H9 (cell line): ENCODE measurements around the gene WDR54. TPM values are rescaled to one million over a fixed set of nuclear protein-coding genes. Genes with fewer than 3 reads are reported as not detected.
A peak's percentile ranks its signal among the peaks of the same experiment; 100 is the strongest.

ENCODE experiments used
- DNase-seq: peaks from one replicate; pipeline ENCODE4 v3.0.0-alpha.2; 2017
- H2AFZ ChIP-seq: one replicate; pipeline ENCODE4 v1.6.1; 2013; ENCODE audit warnings: mild to moderate bottlenecking, low read length, control low read depth, moderate library complexity
- H2AK5ac ChIP-seq: 2 replicates; pipeline ENCODE4 v1.6.1; 2013; ENCODE audit warnings: low read length, control low read depth, mixed read lengths; ENCODE audit not compliant: insufficient read length
- H2BK120ac ChIP-seq: one replicate; pipeline ENCODE4 v1.6.1; 2013; ENCODE audit warnings: low read depth, mild to moderate bottlenecking, low read length, control low read depth, inconsistent platforms; ENCODE audit not compliant: poor library complexity, severe bottlenecking
- H2BK12ac ChIP-seq: 2 replicates; pipeline ENCODE4 v1.6.1; 2013; ENCODE audit warnings: low read length, control low read depth, mixed read lengths, low read depth; ENCODE audit not compliant: insufficient read length
- H2BK15ac ChIP-seq: 2 replicates; pipeline ENCODE4 v1.6.1; 2013; ENCODE audit warnings: low read depth, low read length, control low read depth
- H2BK20ac ChIP-seq: one replicate; pipeline ENCODE4 v1.6.1; 2013; ENCODE audit warnings: low read depth, mild to moderate bottlenecking, low read length, control low read depth, inconsistent platforms; ENCODE audit not compliant: poor library complexity, severe bottlenecking
- H2BK5ac ChIP-seq: 2 replicates; pipeline ENCODE4 v1.6.1; 2013; ENCODE audit warnings: low read length, control low read depth, mixed read lengths; ENCODE audit not compliant: insufficient read length
- H3K14ac ChIP-seq: 2 replicates; pipeline ENCODE4 v1.6.1; 2013; ENCODE audit warnings: low read length, control low read depth; ENCODE audit not compliant: insufficient read depth
- H3K18ac ChIP-seq: 2 replicates; pipeline ENCODE4 v1.6.1; 2013; ENCODE audit warnings: low read depth, mild to moderate bottlenecking, mixed read lengths, low read length, control low read depth; ENCODE audit not compliant: insufficient read length
- H3K23ac ChIP-seq: 2 replicates; pipeline ENCODE4 v1.6.1; 2013; ENCODE audit warnings: low read length, control low read depth, mixed read lengths, low read depth; ENCODE audit not compliant: insufficient read length
- H3K23me2 ChIP-seq: 2 replicates; pipeline ENCODE4 v1.6.1; 2013; ENCODE audit warnings: low read depth, mild to moderate bottlenecking, mixed read lengths, low read length, control low read depth; ENCODE audit not compliant: insufficient read length, poor library complexity, severe bottlenecking
- H3K27ac ChIP-seq: 2 replicates; pipeline ENCODE4 v1.5.1; 2013; ENCODE audit warnings: low read length, control low read depth, mixed read lengths, low read depth; ENCODE audit not compliant: insufficient read length
- H3K27me3 ChIP-seq: 2 replicates; pipeline ENCODE4 v1.6.1; 2013; ENCODE audit warnings: low read length, control low read depth, inconsistent platforms; ENCODE audit not compliant: insufficient read depth
- H3K4ac ChIP-seq: 2 replicates; pipeline ENCODE4 v1.6.1; 2013; ENCODE audit warnings: low read depth, mild to moderate bottlenecking, control low read depth, inconsistent platforms, low read length, moderate library complexity
- H3K4me1 ChIP-seq: 2 replicates; pipeline ENCODE4 v1.6.1; 2013; ENCODE audit warnings: low read length, control low read depth, inconsistent platforms; ENCODE audit not compliant: insufficient read depth
- H3K4me2 ChIP-seq: 2 replicates; pipeline ENCODE4 v1.6.1; 2013; ENCODE audit warnings: low read length, control low read depth, mixed read lengths; ENCODE audit not compliant: insufficient read length, insufficient read depth
- H3K56ac ChIP-seq: 2 replicates; pipeline ENCODE4 v1.6.1; 2013; ENCODE audit warnings: low read depth, mild to moderate bottlenecking, mixed read lengths, low read length, control low read depth; ENCODE audit not compliant: insufficient read length
- H3K79me1 ChIP-seq: 2 replicates; pipeline ENCODE4 v1.6.1; 2013; ENCODE audit warnings: low read depth, mild to moderate bottlenecking, moderate library complexity, low read length, control low read depth, inconsistent platforms; ENCODE audit not compliant: insufficient read depth, poor library complexity, severe bottlenecking
- H3K79me2 ChIP-seq: 2 replicates; pipeline ENCODE4 v1.6.1; 2013; ENCODE audit warnings: low read length, control low read depth, inconsistent platforms; ENCODE audit not compliant: insufficient read depth
- H3K9ac ChIP-seq: 2 replicates; pipeline ENCODE4 v1.6.1; 2013; ENCODE audit warnings: low read length, control low read depth, mixed read lengths; ENCODE audit not compliant: insufficient read length; ENCODE audit errors: extremely low read depth
- H3K9me3 ChIP-seq: one replicate; pipeline ENCODE4 v1.6.1; 2013; ENCODE audit warnings: low read depth, low read length, inconsistent platforms; ENCODE audit not compliant: control insufficient read depth
- H3T11ph ChIP-seq: one replicate; pipeline ENCODE4 v1.6.1; 2013; ENCODE audit warnings: mild to moderate bottlenecking, low read length, control low read depth, inconsistent platforms
- H4K20me1 ChIP-seq: one replicate; pipeline ENCODE4 v1.6.1; 2013; ENCODE audit not compliant: control insufficient read depth, insufficient read length, insufficient read depth
- H4K5ac ChIP-seq: 2 replicates; pipeline ENCODE4 v1.6.1; 2013; ENCODE audit warnings: low read depth, mild to moderate bottlenecking, mixed read lengths, low read length, control low read depth; ENCODE audit not compliant: insufficient read length
- H4K8ac ChIP-seq: replicated peaks from 2 replicates; pipeline ENCODE4 v1.6.1; 2013; ENCODE audit warnings: low read length, control low read depth, mixed read lengths, low read depth; ENCODE audit not compliant: insufficient read length
- H4K91ac ChIP-seq: 2 replicates; pipeline ENCODE4 v1.6.1; 2013; ENCODE audit warnings: low read depth, mild to moderate bottlenecking, moderate library complexity, mixed read lengths, low read length, control low read depth; ENCODE audit not compliant: insufficient read length
- H3K27ac Mint-ChIP-seq, 3 experiments: 2 replicates in 2 of 3; 3 replicates in 1 of 3; pipeline ENCODE4 v1.8.0; 2020 to 2021; ENCODE audit warnings: mixed read lengths in 3 of 3, mild to moderate bottlenecking in 1 of 3, moderate library complexity in 1 of 3
- H3K27me3 Mint-ChIP-seq: 2 replicates; pipeline ENCODE4 v1.8.0; 2021; ENCODE audit warnings: low read depth, mild to moderate bottlenecking, moderate library complexity, mixed read lengths
- H3K36me3 Mint-ChIP-seq, 3 experiments: 2 replicates in 2 of 3; 3 replicates in 1 of 3; pipeline ENCODE4 v1.8.0; 2020 to 2021; ENCODE audit warnings: low read depth in 3 of 3, mixed read lengths in 3 of 3; ENCODE audit not compliant: insufficient read depth in 1 of 3
- H3K4me1 Mint-ChIP-seq, 2 experiments: 2 replicates each; pipeline ENCODE4 v1.8.0; 2020; ENCODE audit warnings: mixed read lengths in 2 of 2
- H3K4me3 Mint-ChIP-seq, 2 experiments: 2 replicates in 1 of 2; 3 replicates in 1 of 2; pipeline ENCODE4 v1.8.0; 2020 to 2021; ENCODE audit warnings: mild to moderate bottlenecking in 2 of 2, mixed read lengths in 2 of 2, moderate library complexity in 1 of 2
- H3K9me3 Mint-ChIP-seq, 2 experiments: 2 replicates in 1 of 2; 3 replicates in 1 of 2; pipeline ENCODE4 v1.8.0; 2020; ENCODE audit warnings: mild to moderate bottlenecking in 2 of 2, mixed read lengths in 2 of 2, moderate library complexity in 1 of 2
- CTCF ChIP-seq: fragments of 200-600 bp; sonication (generic); conservative IDR thresholded peaks from 3 replicates; pipeline ENCODE4 v1.8.0; 2021; ENCODE audit warnings: antibody characterized with exemption, mild to moderate bottlenecking
- WGBS: extraction: QIAGEN DNeasy Blood & Tissue Kit; methylation state at CpG from one replicate; pipeline ENCODE4 v1.1.7; 2013; ENCODE audit warnings: missing lambda C conversion rate, low lambda C conversion rate, mixed read lengths; ENCODE audit not compliant: insufficient read length; ENCODE audit errors: extremely low coverage; 5-methylcytosine and 5-hydroxymethylcytosine counted together
- total RNA-seq: library from RNA; stranded (reverse); gene quantifications from 2 replicates; pipeline ENCODE4 v1.2.1, GENCODE V29; 2021

WDR54 gene
- total RNA-seq, 1 experiment from 2014 or later: 66.4 TPM

GRCh38 chr2:74381751-74382150 lies 39.8 kb upstream of the WDR54 start:
- no CpG with 5 or more reads among the region's 3 CpGs for WGBS
- DNase-seq: no peak
- no peak overlapping the region for H3K23ac ChIP-seq
- no peak overlapping the region for H3K4ac ChIP-seq
- H2AFZ ChIP-seq: no peak overlapping the region
- H3K9me3 Mint-ChIP-seq: no peaks in the 10 kb centered on the region
- H3K4me3 Mint-ChIP-seq: no peak overlapping the region
- H3K4me1 ChIP-seq: no peaks in the 10 kb centered on the region; the same call in 1 of the 2 replicates
- H3K56ac ChIP-seq: no peak overlapping the region
- H3K4me2 ChIP-seq: no peak overlapping the region
- H3K14ac ChIP-seq: no peak overlapping the region
- no peaks in the 10 kb centered on the region for H3K27me3 Mint-ChIP-seq
- H3T11ph ChIP-seq: no peak overlapping the region
- H3K36me3 Mint-ChIP-seq: peaks cover 9 to 18% (median 14%) of the 10 kb centered on the region in 3 experiments; a peak in 6 of 7 replicates
- H4K20me1 ChIP-seq: no peaks in the 10 kb centered on the region
- no peak overlapping the region for H2BK20ac ChIP-seq
- H3K27ac ChIP-seq: no peak overlapping the region
- TF ChIP-seq CTCF: no peak
- H4K91ac ChIP-seq: no peak overlapping the region
- no peak overlapping the region for H2BK5ac ChIP-seq
- no peaks in the 10 kb centered on the region for H3K9me3 ChIP-seq
- no peak overlapping the region for H2AK5ac ChIP-seq
- peaks cover 18 to 29% of the 10 kb centered on the region in 2 experiments for H3K4me1 Mint-ChIP-seq
- peaks cover 5% of the 10 kb centered on the region; the same call in 1 of the 2 replicates for H3K79me2 ChIP-seq
- H3K27me3 ChIP-seq: no peaks in the 10 kb centered on the region
- H2BK120ac ChIP-seq: no peak overlapping the region
- no peak overlapping the region for H3K9ac ChIP-seq
- no peak overlapping the region for H2BK12ac ChIP-seq
- no peak overlapping the region for H4K5ac ChIP-seq
- H3K27ac Mint-ChIP-seq: peak overlapping the region in 1 of 3 experiments; percentile 60; a peak in 1 of 7 replicates
- H2BK15ac ChIP-seq: no peak overlapping the region
- peaks cover 11% of the 10 kb centered on the region for H3K79me1 ChIP-seq
- H3K23me2 ChIP-seq: no peaks in the 10 kb centered on the region
- H3K18ac ChIP-seq: no peak overlapping the region
- no peak overlapping the region for H4K8ac ChIP-seq
